ENCODE measurements around the gene AGBL5. TPM values are rescaled to one million over a fixed set of nuclear protein-coding genes. Genes with fewer than 3 reads are reported as not detected.

Gene AGBL5
- total RNA-seq, 1 experiment from 2014 or later: 55.4 TPM

GRCh38 chr2:27093430-27094352, 42.2 kb downstream of the AGBL5 start:
- no peaks in the 10 kb centered on the region for H3K79me1 ChIP-seq (ENCODE audit: insufficient read depth, low read depth, low read length, poor library complexity, severe bottlenecking)
- H3K27me3 ChIP-seq (ENCODE audit: insufficient read depth, low read length): no peaks in the 10 kb centered on the region
- no peak overlapping the region for H2AFZ ChIP-seq (ENCODE audit: low read length)
- no CpG with 5 or more reads among the region's 6 CpGs for WGBS (ENCODE audit: extremely low coverage, insufficient read length, low lambda C conversion rate)
- no peak overlapping the region for H3K9ac ChIP-seq (ENCODE audit: extremely low read depth, insufficient read length, low read length)
- H3K14ac ChIP-seq (ENCODE audit: insufficient read depth, low read length): no peak overlapping the region
- H4K91ac ChIP-seq (ENCODE audit: insufficient read length, low read depth, low read length): no peak overlapping the region
- no peak overlapping the region for H3K4me2 ChIP-seq (ENCODE audit: insufficient read depth, insufficient read length, low read length)
- H2BK120ac ChIP-seq (ENCODE audit: low read depth, low read length, poor library complexity, severe bottlenecking): no peak overlapping the region
- no peaks in the 10 kb centered on the region for H3K23me2 ChIP-seq (ENCODE audit: insufficient read length, low read depth, low read length, poor library complexity, severe bottlenecking)
- no peak overlapping the region for H2AK5ac ChIP-seq (ENCODE audit: insufficient read length, low read length)
- no peak overlapping the region for H2BK15ac ChIP-seq (ENCODE audit: low read depth, low read length)
- Mint-ChIP-seq H3K27ac (peak overlapping the region in 1 of 3 experiments; percentile 83; a peak in 2 of 7 replicates), H3K27me3 (ENCODE audit: low read depth) (no peaks in the 10 kb centered on the region; the same call in 1 of the 2 replicates), H3K4me1 (peaks cover 6 to 8% of the 10 kb centered on the region in 2 experiments), H3K36me3 (ENCODE audit: insufficient read depth in 1 of 3, low read depth in 3 of 3) (no peaks in the 10 kb centered on the region; a peak in 1 of 7 replicates), H3K9me3 (no peaks in the 10 kb centered on the region; a peak in 1 of 5 replicates), H3K4me3 (no peak overlapping the region)
- DNase-seq: no peak
- no peaks in the 10 kb centered on the region for H3K79me2 ChIP-seq (ENCODE audit: insufficient read depth, low read length)
- H4K8ac ChIP-seq (replicated peaks; ENCODE audit: insufficient read length, low read depth, low read length): no peak overlapping the region
- H3K27ac ChIP-seq (ENCODE audit: insufficient read length, low read depth, low read length): no peak overlapping the region
- H3K4ac ChIP-seq (ENCODE audit: low read depth, low read length): no peak overlapping the region
- no peak overlapping the region for H3K56ac ChIP-seq (ENCODE audit: insufficient read length, low read depth, low read length)
- H4K5ac ChIP-seq (ENCODE audit: insufficient read length, low read depth, low read length): no peak overlapping the region
- no peak overlapping the region for H3K23ac ChIP-seq (ENCODE audit: insufficient read length, low read depth, low read length)
- H3K4me1 ChIP-seq (ENCODE audit: insufficient read depth, low read length): no peaks in the 10 kb centered on the region
- H3T11ph ChIP-seq (ENCODE audit: low read length): no peak overlapping the region
- no peak overlapping the region for H2BK5ac ChIP-seq (ENCODE audit: insufficient read length, low read length)
- H4K20me1 ChIP-seq (ENCODE audit: control insufficient read depth, insufficient read depth, insufficient read length): peaks cover 3% of the 10 kb centered on the region
- no peak overlapping the region for H2BK12ac ChIP-seq (ENCODE audit: insufficient read length, low read depth, low read length)
- no peaks in the 10 kb centered on the region for H3K9me3 ChIP-seq (ENCODE audit: control insufficient read depth, low read depth, low read length)
- H3K18ac ChIP-seq (ENCODE audit: insufficient read length, low read depth, low read length): no peak overlapping the region
- no peak overlapping the region for H2BK20ac ChIP-seq (ENCODE audit: low read depth, low read length, poor library complexity, severe bottlenecking)
- TF ChIP-seq CTCF (conservative IDR thresholded peaks at IDR 0.05): no peak
